MM.1S (cell line): ENCODE results near the gene SPECC1.

Experiments used
- DNase-seq: peaks from one replicate; pipeline ENCODE4 v3.0.0-alpha.2; 2015
- H2AFZ ChIP-seq: fragments of 300-600 bp; sonication (generic); 2 replicates; pipeline ENCODE4 v1.6.0; 2016; ENCODE audit warnings: antibody characterized with exemption, low read length
- H3F3A ChIP-seq: fragments of 300-600 bp; sonication (generic); 2 replicates; pipeline ENCODE4 v1.6.1; 2016; ENCODE audit warnings: mild to moderate bottlenecking, antibody characterized with exemption, low read length, moderate library complexity, mixed read lengths; ENCODE audit not compliant: insufficient read depth
- H3K27ac ChIP-seq: fragments of 300-600 bp; sonication (generic); 2 replicates; pipeline ENCODE4 v1.5.1; 2016; ENCODE audit warnings: mild to moderate bottlenecking, low read length
- H3K27me3 ChIP-seq: fragments of 300-600 bp; sonication (generic); replicated peaks from 2 replicates; pipeline ENCODE4 v1.6.0; 2016; ENCODE audit warnings: low read length; ENCODE audit not compliant: insufficient read depth
- H3K36me3 ChIP-seq: fragments of 300-600 bp; sonication (generic); replicated peaks from 2 replicates; pipeline ENCODE4 v1.6.1; 2016; ENCODE audit warnings: mild to moderate bottlenecking, low read length, mixed read lengths; ENCODE audit not compliant: insufficient read depth
- H3K4me1 ChIP-seq: fragments of 300-600 bp; sonication (generic); 2 replicates; pipeline ENCODE4 v1.6.1; 2016; ENCODE audit warnings: low read length, mixed read lengths
- H3K4me2 ChIP-seq: fragments of 300-600 bp; sonication (generic); 2 replicates; pipeline ENCODE4 v1.6.0; 2016; ENCODE audit warnings: low read depth, low read length
- H3K4me3 ChIP-seq: fragments of 300-600 bp; sonication (generic); 2 replicates; pipeline ENCODE4 v1.5.1; 2016; ENCODE audit warnings: low read length, mixed read lengths
- H3K79me2 ChIP-seq: fragments of 300-600 bp; sonication (generic); 2 replicates; pipeline ENCODE4 v1.6.1; 2016; ENCODE audit warnings: mixed run types, low read length, mixed read lengths
- H3K9ac ChIP-seq: fragments of 300-600 bp; sonication (generic); 2 replicates; pipeline ENCODE4 v1.6.1; 2016; ENCODE audit warnings: low read length, mixed read lengths
- H3K9me2 ChIP-seq: fragments of 300-600 bp; sonication (generic); replicated peaks from 2 replicates; pipeline ENCODE4 v1.6.1; 2016; ENCODE audit warnings: mild to moderate bottlenecking, low read length, mixed read lengths; ENCODE audit not compliant: insufficient read depth
- H3K9me3 ChIP-seq: fragments of 300-600 bp; sonication (generic); replicated peaks from 2 replicates; pipeline ENCODE4 v1.6.1; 2016; ENCODE audit warnings: mild to moderate bottlenecking, low read length, mixed read lengths; ENCODE audit not compliant: insufficient read depth
- H4K20me1 ChIP-seq: fragments of 300-600 bp; sonication (generic); 2 replicates; pipeline ENCODE4 v1.6.1; 2016; ENCODE audit warnings: mild to moderate bottlenecking, low read length, moderate library complexity, mixed read lengths; ENCODE audit not compliant: insufficient read depth
- EZH2 ChIP-seq: fragments of 300-600 bp; sonication (generic); optimal IDR thresholded peaks from 2 replicates; pipeline ENCODE3; 2017; ENCODE audit warnings: low read depth, mild to moderate bottlenecking, antibody characterized with exemption, low read length, mixed read lengths
- EZH2phosphoT487 ChIP-seq: fragments of 300-600 bp; sonication (generic); IDR thresholded peaks from 2 replicates; pipeline ENCODE4 v1.6.1; 2018; ENCODE audit warnings: antibody characterized with exemption, low read length
- TF ChIP-seq, protein P1 (sequence below): fragments of 300-600 bp; sonication (generic); IDR thresholded peaks from 2 replicates; pipeline ENCODE4 v1.5.1; 2016; ENCODE audit warnings: antibody characterized with exemption, low read length, mixed read lengths

Gene SPECC1

DNA sequence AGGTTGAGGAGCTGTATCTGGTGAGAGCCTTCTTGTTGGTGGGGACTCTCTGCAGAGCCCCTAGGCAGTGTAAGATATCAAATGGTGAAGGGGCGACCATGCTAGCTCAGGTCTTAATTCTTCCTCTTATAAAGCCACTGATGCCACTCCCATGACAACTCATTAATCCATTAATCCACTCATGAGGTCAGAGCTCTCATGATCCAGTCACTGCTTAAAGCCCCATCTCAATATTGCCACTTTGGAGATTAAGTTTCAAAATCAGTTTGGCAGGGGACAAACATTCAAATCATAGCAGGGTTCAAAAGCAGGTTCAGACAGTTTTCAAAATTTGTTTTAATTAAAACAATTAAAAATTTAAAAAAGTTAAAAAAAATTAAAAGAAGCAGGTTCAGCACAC, 13.1 kb upstream of the SPECC1 start:
- Histone ChIP-seq H3K9ac (no peak overlapping the region), H3K9me2 (no peaks in the 10 kb centered on the region), H2AFZ (no peak overlapping the region), H3F3A (no peaks in the 10 kb centered on the region), H3K27ac (no peak overlapping the region), H3K4me2 (no peak overlapping the region), H3K79me2 (no peaks in the 10 kb centered on the region), H3K36me3 (no peaks in the 10 kb centered on the region), H3K4me1 (no peaks in the 10 kb centered on the region), H3K9me3 (no peaks in the 10 kb centered on the region), H4K20me1 (no peaks in the 10 kb centered on the region), H3K27me3 (no peaks in the 10 kb centered on the region), H3K4me3 (no peak overlapping the region)
- DNase-seq: no peak
- TF ChIP-seq, protein P1, sequence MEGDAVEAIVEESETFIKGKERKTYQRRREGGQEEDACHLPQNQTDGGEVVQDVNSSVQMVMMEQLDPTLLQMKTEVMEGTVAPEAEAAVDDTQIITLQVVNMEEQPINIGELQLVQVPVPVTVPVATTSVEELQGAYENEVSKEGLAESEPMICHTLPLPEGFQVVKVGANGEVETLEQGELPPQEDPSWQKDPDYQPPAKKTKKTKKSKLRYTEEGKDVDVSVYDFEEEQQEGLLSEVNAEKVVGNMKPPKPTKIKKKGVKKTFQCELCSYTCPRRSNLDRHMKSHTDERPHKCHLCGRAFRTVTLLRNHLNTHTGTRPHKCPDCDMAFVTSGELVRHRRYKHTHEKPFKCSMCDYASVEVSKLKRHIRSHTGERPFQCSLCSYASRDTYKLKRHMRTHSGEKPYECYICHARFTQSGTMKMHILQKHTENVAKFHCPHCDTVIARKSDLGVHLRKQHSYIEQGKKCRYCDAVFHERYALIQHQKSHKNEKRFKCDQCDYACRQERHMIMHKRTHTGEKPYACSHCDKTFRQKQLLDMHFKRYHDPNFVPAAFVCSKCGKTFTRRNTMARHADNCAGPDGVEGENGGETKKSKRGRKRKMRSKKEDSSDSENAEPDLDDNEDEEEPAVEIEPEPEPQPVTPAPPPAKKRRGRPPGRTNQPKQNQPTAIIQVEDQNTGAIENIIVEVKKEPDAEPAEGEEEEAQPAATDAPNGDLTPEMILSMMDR: no peak

DNA sequence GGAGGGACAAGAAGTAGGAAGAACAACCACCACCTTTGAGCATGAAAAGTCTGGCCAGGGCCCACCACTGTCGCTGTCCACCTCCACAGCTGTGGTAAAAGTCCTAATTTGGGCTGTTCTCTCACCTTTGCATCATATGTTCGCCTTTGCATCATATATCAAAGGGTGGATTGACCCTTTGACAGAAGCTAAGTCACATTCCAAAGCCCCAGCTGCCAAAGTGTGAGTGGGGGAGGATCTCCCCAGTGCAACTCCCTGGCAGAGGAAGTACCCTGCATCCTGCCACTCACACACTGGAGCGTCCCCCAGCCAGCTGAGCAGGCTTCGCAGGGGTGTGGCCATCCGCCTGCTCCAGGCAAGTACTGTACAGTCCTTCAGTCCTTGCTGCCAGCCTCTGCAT, 12.7 kb upstream of the SPECC1 start:
- DNase-seq: no peak
- Histone ChIP-seq H3K9me3 (no peaks in the 10 kb centered on the region), H3K79me2 (no peaks in the 10 kb centered on the region), H3K9me2 (no peaks in the 10 kb centered on the region), H3K4me2 (no peak overlapping the region), H3K4me1 (no peaks in the 10 kb centered on the region), H3K27ac (no peak overlapping the region), H3F3A (no peaks in the 10 kb centered on the region), H2AFZ (no peak overlapping the region), H3K9ac (no peak overlapping the region), H3K36me3 (no peaks in the 10 kb centered on the region), H3K4me3 (no peak overlapping the region), H4K20me1 (no peaks in the 10 kb centered on the region), H3K27me3 (no peaks in the 10 kb centered on the region)
- TF ChIP-seq EZH2phosphoT487: no peak
- TF ChIP-seq EZH2: no peak

DNA sequence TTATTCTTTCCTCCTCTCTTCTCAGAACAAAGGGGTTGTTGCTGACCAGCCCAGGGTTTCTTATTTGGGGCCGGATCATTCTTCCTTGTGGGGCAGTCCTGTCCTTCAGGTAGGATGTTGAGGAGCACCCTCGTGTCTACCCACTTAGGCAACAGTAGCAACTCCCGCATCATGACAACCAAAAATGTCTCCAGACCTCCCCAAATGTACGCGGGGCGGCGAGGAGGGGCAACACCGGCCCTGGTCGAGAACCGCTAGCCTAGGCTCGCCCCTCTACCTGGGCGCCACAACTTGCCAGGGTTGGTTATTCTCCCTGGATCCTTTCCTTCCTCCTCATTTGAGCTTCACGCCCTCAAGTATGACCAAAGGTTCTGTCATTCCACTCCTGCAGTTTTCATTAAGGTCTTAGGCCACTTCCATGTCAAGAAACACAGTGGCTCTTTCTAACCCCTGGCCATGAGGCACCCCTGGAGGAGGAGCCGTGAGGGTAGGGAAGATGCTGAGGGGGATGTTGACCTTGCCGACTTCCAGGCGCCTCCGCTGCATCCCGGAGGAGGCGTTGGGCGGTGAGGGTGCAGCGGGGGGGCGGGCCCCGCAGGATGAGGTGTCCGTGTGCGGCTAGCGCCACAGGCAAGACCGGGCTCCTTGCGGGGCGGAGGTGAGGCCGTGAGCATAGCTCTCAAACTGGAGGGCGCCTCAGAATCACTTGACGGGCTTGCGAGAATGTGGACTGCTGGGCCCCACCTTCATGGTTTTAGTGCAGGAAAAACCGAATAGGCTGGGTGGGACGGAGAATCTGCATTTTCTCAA, 712 bp upstream of the SPECC1 start:
- H2AFZ ChIP-seq: peak overlapping the region; percentile 91
- H3K27ac ChIP-seq: no peak overlapping the region
- H3K9me2 ChIP-seq: no peaks in the 10 kb centered on the region
- peaks cover 9% of the 10 kb centered on the region; the same call in 1 of the 2 replicates for H3K4me1 ChIP-seq
- H3K4me3 ChIP-seq: peak overlapping the region; percentile 86
- peak overlapping the region; percentile 78 for H3K4me2 ChIP-seq
- no peaks in the 10 kb centered on the region for H3K9me3 ChIP-seq
- H4K20me1 ChIP-seq: no peaks in the 10 kb centered on the region
- DNase-seq: no peak
- H3K9ac ChIP-seq: peak overlapping the region; percentile 28; the same call in 1 of the 2 replicates
- peaks cover 15% of the 10 kb centered on the region for H3K79me2 ChIP-seq
- no peaks in the 10 kb centered on the region for H3K36me3 ChIP-seq
- TF ChIP-seq, protein P1: no peak
- no peak for TF ChIP-seq EZH2
- no peak for TF ChIP-seq EZH2phosphoT487
- peaks cover 16% of the 10 kb centered on the region for H3F3A ChIP-seq
- 0 out of 2 replicates have a peak, but pooled peaks cover 4% of the 10 kb centered on the region for H3K27me3 ChIP-seq

DNA sequence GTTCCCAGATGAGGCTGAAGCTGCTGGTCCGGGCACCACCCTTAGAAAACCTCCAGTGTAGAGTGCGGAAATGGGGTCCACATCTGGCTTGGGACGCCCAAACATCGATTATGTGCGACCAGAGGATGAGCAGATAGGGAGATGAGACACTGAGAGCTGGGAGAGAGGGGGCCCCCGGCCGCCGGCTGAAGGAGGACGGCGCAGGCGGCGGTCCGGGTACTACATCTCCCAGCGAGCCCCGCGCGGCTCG, 182 bp upstream of the SPECC1 start:
- H3F3A ChIP-seq: peaks cover 16% of the 10 kb centered on the region
- peaks cover 20% of the 10 kb centered on the region for H3K79me2 ChIP-seq
- TF ChIP-seq, protein P1: no peak; the same call in 1 of the 2 replicates
- TF ChIP-seq EZH2phosphoT487 (no peak), EZH2 (no peak)
- H2AFZ ChIP-seq: peak overlapping the region; percentile 91
- no peak for DNase-seq
- peak overlapping the region; percentile 78 for H3K4me2 ChIP-seq
- H3K36me3 ChIP-seq: no peaks in the 10 kb centered on the region
- peaks cover 13% of the 10 kb centered on the region; the same call in 1 of the 2 replicates for H3K4me1 ChIP-seq
- 0 out of 2 replicates have a peak, but pooled peaks cover 4% of the 10 kb centered on the region for H3K27me3 ChIP-seq
- peak overlapping the region; percentile 86 for H3K4me3 ChIP-seq
- H3K9me2 ChIP-seq: no peaks in the 10 kb centered on the region
- no peaks in the 10 kb centered on the region for H3K9me3 ChIP-seq
- H3K9ac ChIP-seq: peak overlapping the region; percentile 28; the same call in 1 of the 2 replicates
- no peak overlapping the region for H3K27ac ChIP-seq
- no peaks in the 10 kb centered on the region for H4K20me1 ChIP-seq
